Spleen (tissue), 7 donors: ENCODE results near the gene APOL2.

Source experiments
- CTCF ChIP-seq, 11 experiments: fragments of 200-600 bp in 7 of 11; fragments of 450-650 bp in 4 of 11; sonication (generic) in 4 of 11; IDR thresholded peaks in 8 of 11; conservative IDR thresholded peaks in 3 of 11; 1 replicate in 7 of 11; 2 replicates in 4 of 11; pipeline versions ENCODE4 v1.4.0 to v1.8.0; 2016 to 2021; ENCODE audit warnings: antibody characterized with exemption in 11 of 11, inconsistent platforms in 4 of 11, mild to moderate bottlenecking in 1 of 11
- POLR2AphosphoS5 ChIP-seq, 3 donors: sonication (generic); formaldehyde crosslinking; IDR thresholded peaks; one replicate each; pipeline ENCODE4 v1.5.1; 2017; ENCODE audit warnings: antibody characterized with exemption in 3 of 3
- donor health status: DM: no; HTN: no; CAD: no; lungs with moderate emphysema.
- donor health status: DM: no; HTN: no; CAD: no.
- donor health status: DM: no; HTN: no; CAD: no.

DNA sequence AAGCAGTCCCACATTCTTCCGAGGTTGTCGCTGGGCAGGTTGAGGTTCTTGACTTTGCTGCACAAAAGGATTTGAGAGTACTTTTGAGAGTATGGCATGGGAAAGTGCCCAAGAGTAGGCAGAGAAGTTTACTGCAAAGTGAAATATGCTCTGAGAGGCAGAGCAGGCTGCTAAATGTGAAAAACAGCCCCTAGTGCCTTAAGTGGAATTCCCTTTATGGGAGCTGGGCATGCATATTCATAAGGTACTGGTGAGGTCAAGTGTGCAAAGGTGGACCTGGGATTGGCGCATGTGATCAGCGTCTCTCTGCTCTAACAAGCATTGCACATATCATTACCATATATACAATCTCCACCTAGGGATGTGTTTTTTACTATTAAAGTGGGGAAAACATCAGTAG, 25.7 kb downstream of the APOL2 start:
- no peak for TF ChIP-seq CTCF (IDR thresholded peaks at IDR 0.05 in 8 of 11, conservative IDR thresholded peaks at IDR 0.05 in 3 of 11)
- no peak for TF ChIP-seq POLR2AphosphoS5 (IDR thresholded peaks at IDR 0.05)
